Thyroid gland (tissue), 4 donors: Measurements from ENCODE around the gene TNS3. TPM values are rescaled to one million over a fixed set of nuclear protein-coding genes. Genes with fewer than 3 reads are reported as not detected.

Experiments
- DNase-seq, 2 donors: peaks; one replicate each; pipeline ENCODE4 v3.0.0-alpha.2; 2019
- H3K27ac ChIP-seq, 3 donors: fragments of 200-600 bp; sonication (generic); 1 replicate in 2 of 3; 2 replicates in 1 of 3; pipeline ENCODE4 v1.5.1; 2016 to 2019; ENCODE audit warnings: mild to moderate bottlenecking in 1 of 3, moderate library complexity in 1 of 3
- H3K27me3 ChIP-seq: fragments of 200-600 bp; sonication (generic); one replicate; pipeline ENCODE4 v1.5.1; 2019
- H3K36me3 ChIP-seq, 2 donors: fragments of 200-600 bp; sonication (generic); one replicate each; pipeline ENCODE4 v1.5.1; 2016 to 2019
- H3K4me1 ChIP-seq, 2 donors: fragments of 200-600 bp; sonication (generic); one replicate each; pipeline ENCODE4 v1.5.1; 2017 to 2019
- H3K4me3 ChIP-seq, 3 donors: fragments of 200-600 bp; sonication (generic); replicated peaks in 1 of 3; 1 replicate in 2 of 3; 2 replicates in 1 of 3; pipeline ENCODE4 v1.5.1; 2016; ENCODE audit warnings: mild to moderate bottlenecking in 1 of 3
- H3K9me3 ChIP-seq: fragments of 200-600 bp; sonication (generic); one replicate; pipeline ENCODE4 v1.5.1; 2017
- POLR2A ChIP-seq, 2 donors: fragments of 450-650 bp; IDR thresholded peaks; one replicate each; pipeline ENCODE4 v1.6.1; 2017; ENCODE audit warnings: antibody characterized with exemption in 2 of 2, mild to moderate bottlenecking in 2 of 2, moderate library complexity in 1 of 2
- WGBS, 2 donors: methylation state at CpG; one replicate each; pipeline ENCODE4 v1.1.5; 2017; 5-methylcytosine and 5-hydroxymethylcytosine counted together
- intact Hi-C: fragments of 100-400 bp; cut with DNase I; formaldehyde crosslinking; loops from one replicate; pipeline ENCODE4 v1.15.1; 2023
- total RNA-seq, 4 donors: library from RNA; depleted of rRNA; stranded (reverse); fragments of >200 nt; gene quantifications; one replicate each; pipeline ENCODE4 v1.2.3, GENCODE V29; 2016
- TF ChIP-seq, protein P1 (sequence below), 6 experiments: fragments of 200-600 bp in 3 of 6; fragments of 450-650 bp in 3 of 6; sonication (generic) in 3 of 6; IDR thresholded peaks; one replicate each; pipeline ENCODE4 v1.5.1; 2016 to 2019; ENCODE audit warnings: antibody characterized with exemption in 6 of 6, mild to moderate bottlenecking in 2 of 6, inconsistent platforms in 1 of 6, moderate library complexity in 1 of 6

TNS3 gene
- total RNA-seq, 4 donors from 2014 or later: 65.8 to 93.0 (median 80.7) TPM

DNA sequence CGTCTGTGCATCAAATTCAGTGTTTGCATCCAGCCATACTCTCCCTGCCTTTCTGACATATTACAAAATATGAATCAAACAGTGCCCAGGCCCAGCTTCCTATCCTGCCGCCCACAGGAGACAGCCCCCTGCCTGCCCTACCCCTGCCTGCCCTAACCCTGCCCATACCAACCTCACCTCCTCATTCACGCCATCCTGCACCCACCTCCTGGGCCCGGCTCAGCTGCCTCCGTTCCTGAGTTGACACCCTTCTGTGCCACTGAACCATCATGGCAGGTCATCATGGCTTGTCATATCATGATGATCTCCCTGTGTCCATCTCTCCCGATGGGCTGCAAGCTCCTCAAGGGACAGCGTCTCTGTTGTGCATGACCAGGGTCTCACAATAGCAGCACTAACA lies 72.3 kb downstream of the TNS3 start:
- intact Hi-C loops: no loop called here
- Histone ChIP-seq H3K27ac (no peak overlapping the region), H3K27me3 (no peaks in the 10 kb centered on the region), H3K9me3 (no peaks in the 10 kb centered on the region), H3K36me3 (no peaks in the 10 kb centered on the region), H3K4me3 (no peak overlapping the region), H3K4me1 (peaks cover 21 to 38% of the 10 kb centered on the region in 2 donors)
- WGBS, 2 donors: 98 to 100% methylated on average over 7 of the region's 7 CpGs
- DNase-seq: no peak
- no peak for TF ChIP-seq POLR2A (IDR thresholded peaks at IDR 0.05)

DNA sequence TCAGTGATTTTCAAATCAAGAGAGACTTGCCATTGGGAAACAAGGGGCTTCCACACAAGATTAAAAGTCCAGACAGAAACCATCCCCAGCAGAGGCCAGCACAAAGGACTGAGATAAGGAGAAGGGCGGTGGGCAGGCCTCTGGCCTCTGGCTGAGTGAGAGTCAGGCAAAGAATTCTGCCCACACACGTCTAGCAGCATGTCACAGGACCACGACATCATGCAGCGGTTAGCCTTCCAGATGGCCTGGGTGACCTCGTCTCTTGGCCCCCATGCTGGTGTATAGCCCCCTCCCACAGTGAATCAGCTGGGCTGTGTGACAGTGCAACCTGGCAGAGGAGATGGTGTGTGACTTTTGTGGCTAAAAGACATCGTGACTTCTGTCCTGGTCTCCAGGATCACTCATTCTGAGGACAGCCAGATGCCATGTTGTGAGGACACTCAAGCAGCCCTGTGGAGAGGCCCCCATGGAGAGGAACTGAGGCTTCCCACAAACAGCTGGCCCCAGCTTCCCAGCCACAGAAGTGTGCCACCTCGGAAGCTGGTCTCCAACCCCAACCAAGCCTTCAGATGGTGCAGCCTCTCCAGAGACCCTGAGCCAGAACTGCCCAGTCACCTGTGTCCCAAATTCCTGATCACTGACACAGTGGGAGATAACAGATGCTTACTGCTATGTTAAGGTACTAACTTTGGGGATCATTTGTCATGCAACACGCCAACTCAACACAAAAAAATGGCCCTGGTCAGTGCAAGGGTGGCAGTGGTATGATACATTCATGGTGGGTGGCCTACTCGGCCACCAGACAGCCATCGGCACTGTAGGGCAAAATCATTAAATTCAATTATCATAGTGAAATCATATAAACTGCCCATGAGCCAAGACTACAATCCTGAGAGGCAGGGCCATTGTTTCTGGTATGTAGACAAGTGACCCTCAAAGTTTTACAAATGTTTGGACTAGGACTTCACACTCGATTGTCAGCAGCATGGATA lies 73.2 kb downstream of the TNS3 start:
- Histone ChIP-seq H3K36me3 (no peaks in the 10 kb centered on the region), H3K4me3 (no peak overlapping the region), H3K27ac (no peak overlapping the region), H3K4me1 (peaks cover 21 to 35% of the 10 kb centered on the region in 2 donors), H3K27me3 (no peaks in the 10 kb centered on the region), H3K9me3 (no peaks in the 10 kb centered on the region)
- WGBS, 2 donors: 93 to 97% methylated on average over 11 of the region's 11 CpGs
- TF ChIP-seq POLR2A (IDR thresholded peaks at IDR 0.05): no peak
- TF ChIP-seq, protein P1, sequence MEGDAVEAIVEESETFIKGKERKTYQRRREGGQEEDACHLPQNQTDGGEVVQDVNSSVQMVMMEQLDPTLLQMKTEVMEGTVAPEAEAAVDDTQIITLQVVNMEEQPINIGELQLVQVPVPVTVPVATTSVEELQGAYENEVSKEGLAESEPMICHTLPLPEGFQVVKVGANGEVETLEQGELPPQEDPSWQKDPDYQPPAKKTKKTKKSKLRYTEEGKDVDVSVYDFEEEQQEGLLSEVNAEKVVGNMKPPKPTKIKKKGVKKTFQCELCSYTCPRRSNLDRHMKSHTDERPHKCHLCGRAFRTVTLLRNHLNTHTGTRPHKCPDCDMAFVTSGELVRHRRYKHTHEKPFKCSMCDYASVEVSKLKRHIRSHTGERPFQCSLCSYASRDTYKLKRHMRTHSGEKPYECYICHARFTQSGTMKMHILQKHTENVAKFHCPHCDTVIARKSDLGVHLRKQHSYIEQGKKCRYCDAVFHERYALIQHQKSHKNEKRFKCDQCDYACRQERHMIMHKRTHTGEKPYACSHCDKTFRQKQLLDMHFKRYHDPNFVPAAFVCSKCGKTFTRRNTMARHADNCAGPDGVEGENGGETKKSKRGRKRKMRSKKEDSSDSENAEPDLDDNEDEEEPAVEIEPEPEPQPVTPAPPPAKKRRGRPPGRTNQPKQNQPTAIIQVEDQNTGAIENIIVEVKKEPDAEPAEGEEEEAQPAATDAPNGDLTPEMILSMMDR (IDR thresholded peaks at IDR 0.05): no peak
- DNase-seq: no peak
- intact Hi-C loops: no loop called here

DNA sequence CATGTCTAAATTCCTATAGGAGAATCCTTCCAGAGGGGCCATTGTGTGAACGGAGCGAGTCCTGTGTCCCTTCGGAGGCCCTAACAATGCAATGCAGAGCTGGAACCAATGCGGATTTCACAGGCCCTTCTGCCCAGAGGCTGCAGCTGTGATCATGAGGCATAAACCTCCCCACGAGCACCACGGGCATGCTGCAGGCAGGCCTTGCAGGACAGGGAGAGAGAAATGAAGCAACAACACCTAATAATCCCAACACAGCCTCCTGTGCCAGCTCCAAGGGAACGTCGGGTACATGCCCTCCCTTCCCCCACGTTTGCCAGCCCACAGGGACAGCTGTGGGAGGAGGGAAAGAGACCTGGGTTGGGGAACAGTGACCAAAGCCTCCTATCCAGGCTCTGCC lies 74.4 kb downstream of the TNS3 start:
- Histone ChIP-seq H3K4me3 (no peak overlapping the region), H3K36me3 (no peaks in the 10 kb centered on the region), H3K27ac (peak overlapping the region in 2 of 3 donors; percentile 9 to 43), H3K9me3 (no peaks in the 10 kb centered on the region), H3K27me3 (no peaks in the 10 kb centered on the region), H3K4me1 (peaks cover 28 to 44% of the 10 kb centered on the region in 2 donors)
- 69 to 79% methylated on average over 6 to 9 of the region's 9 CpGs for WGBS, 2 donors
- intact Hi-C loops: no loop called here
- TF ChIP-seq, protein P1 (IDR thresholded peaks at IDR 0.05): no peak
- DNase-seq: no peak

DNA sequence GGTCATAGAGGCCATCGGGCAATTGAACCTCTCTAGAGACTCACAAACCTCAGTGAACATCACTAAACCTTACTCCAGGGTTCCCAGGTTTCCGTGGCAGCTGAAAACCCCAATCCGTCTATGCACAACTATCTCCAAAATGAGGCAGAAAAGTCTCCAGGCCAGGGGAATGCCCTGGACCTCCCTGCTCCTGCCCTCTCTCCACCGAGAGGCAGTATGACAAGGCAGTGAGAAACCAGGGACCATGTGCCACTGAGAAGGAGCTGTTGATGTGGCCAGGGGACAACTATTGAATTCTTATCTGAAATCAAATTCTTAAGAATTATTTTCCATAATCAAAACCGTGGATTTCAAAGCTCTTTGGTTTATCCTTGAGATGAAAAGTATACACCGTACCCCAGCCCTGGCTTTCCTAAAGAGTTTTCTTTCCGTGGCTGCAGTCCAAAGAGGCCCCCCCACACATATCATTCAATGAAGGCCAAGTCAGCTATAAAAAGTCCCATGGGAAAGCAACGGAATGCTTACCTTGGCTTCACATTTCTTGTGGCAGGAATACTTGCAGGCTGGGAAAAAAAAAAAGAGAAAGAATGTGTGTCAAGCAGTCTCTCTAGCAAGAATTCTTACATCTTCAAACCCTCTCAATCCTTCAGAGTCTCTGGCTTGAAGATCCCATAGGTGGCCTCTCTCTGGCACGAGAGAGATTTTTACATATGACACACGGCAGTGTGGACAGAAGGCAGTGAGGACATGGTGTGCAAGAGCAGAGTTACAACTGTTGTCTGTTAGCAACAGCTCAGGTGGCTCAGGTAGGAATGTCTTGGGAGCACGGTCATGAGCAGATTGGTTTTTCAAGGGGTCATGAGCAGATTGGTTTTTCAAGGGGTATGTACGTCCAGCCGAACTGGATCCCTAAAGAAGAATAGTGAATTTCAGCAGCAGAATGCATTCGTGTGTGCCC lies 75.2 kb downstream of the TNS3 start:
- TF ChIP-seq POLR2A (IDR thresholded peaks at IDR 0.05): no peak
- TF ChIP-seq, protein P1 (IDR thresholded peaks at IDR 0.05): no peak
- no peaks in the 10 kb centered on the region for H3K27me3 ChIP-seq
- DNase-seq: peak; percentile 49 to 57
- H3K4me3 ChIP-seq: no peak overlapping the region
- H3K9me3 ChIP-seq: no peaks in the 10 kb centered on the region
- H3K27ac ChIP-seq: peak overlapping the region; percentile 9 to 70 (median 43)
- 42 to 52% methylated on average over 14 of the region's 14 CpGs for WGBS, 2 donors
- peaks cover 25 to 44% of the 10 kb centered on the region in 2 donors for H3K4me1 ChIP-seq
- intact Hi-C loops: no loop called here
- no peaks in the 10 kb centered on the region for H3K36me3 ChIP-seq

DNA sequence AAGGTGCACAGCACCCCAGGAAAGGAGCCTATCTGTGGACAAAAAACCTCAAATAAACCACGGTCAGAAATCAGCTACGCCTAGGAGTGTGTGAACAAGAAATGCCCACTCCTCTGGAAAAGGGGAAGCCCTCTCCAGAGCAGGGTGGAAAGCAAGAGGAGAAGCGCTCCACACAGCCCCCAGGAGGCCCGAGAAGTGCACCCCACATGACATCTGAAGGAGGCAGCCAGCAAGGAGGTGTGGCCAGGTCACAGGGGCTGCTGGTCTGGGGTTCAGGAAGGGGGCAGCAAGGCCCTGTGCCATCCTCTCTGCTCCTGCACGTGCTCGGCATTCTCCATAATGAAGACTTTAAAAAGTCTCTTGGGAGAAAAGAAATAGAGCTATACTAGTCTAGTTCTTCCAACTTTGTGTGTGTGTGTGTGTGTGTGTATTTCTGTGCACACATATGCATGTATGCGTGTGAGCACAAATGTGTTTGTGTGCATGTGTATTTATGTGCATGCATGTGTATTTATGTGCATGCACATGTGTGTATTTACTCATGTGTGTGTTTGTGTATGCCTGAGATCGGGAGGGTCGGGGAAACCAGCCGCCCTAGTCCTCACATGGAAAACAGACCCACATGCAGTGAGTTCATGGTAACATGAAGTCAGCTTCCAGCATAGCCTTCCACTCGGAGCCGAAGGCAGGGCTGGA lies 76.5 kb downstream of the TNS3 start:
- TF ChIP-seq POLR2A (IDR thresholded peaks at IDR 0.05): no peak
- TF ChIP-seq, protein P1 (IDR thresholded peaks at IDR 0.05): no peak
- no peaks in the 10 kb centered on the region for H3K9me3 ChIP-seq
- no peaks in the 10 kb centered on the region for H3K27me3 ChIP-seq
- H3K4me3 ChIP-seq: no peak overlapping the region
- intact Hi-C loops: no loop called here
- H3K4me1 ChIP-seq: peaks cover 25 to 44% of the 10 kb centered on the region in 2 donors
- WGBS, 2 donors: 92% methylated on average over 12 of the region's 12 CpGs
- no peaks in the 10 kb centered on the region for H3K36me3 ChIP-seq
- DNase-seq: no peak
- H3K27ac ChIP-seq: peak overlapping the region in 1 of 3 donors; percentile 70
